OCI-LY1 (cell line): ENCODE results near the gene RNF20.

Source experiments
- H2AFZ ChIP-seq: fragments of 200-600 bp; sonication (generic), shearing (Covaris generic); 2 replicates; pipeline ENCODE4 v1.6.0; 2014; ENCODE audit warnings: antibody characterized with exemption, mild to moderate bottlenecking, low read length
- H3F3A ChIP-seq: fragments of 200-600 bp; sonication (generic), shearing (Covaris generic); 2 replicates; pipeline ENCODE4 v1.6.0; 2014; ENCODE audit warnings: mild to moderate bottlenecking, antibody characterized with exemption, low read length, moderate library complexity; ENCODE audit not compliant: insufficient read depth
- H3K27ac ChIP-seq: fragments of 200-600 bp; sonication (generic); 2 replicates; pipeline ENCODE4 v1.5.1; 2014; ENCODE audit warnings: low read length, mixed run types, mild to moderate bottlenecking, low read depth; ENCODE audit not compliant: poor library complexity, severe bottlenecking
- H3K27me3 ChIP-seq: fragments of 200-600 bp; sonication (generic); 2 replicates; pipeline ENCODE4 v1.6.0; 2014; ENCODE audit warnings: antibody characterized with exemption, mild to moderate bottlenecking, low read length, moderate library complexity; ENCODE audit not compliant: insufficient read depth
- H3K36me3 ChIP-seq: fragments of 200-600 bp; sonication (generic); 2 replicates; pipeline ENCODE4 v1.6.1; 2014; ENCODE audit warnings: mild to moderate bottlenecking, antibody characterized with exemption, low read length, moderate library complexity, mixed read lengths; ENCODE audit not compliant: insufficient read depth
- H3K4me1 ChIP-seq: fragments of 200-600 bp; sonication (generic); 2 replicates; pipeline ENCODE4 v1.5.1; 2014; ENCODE audit warnings: mild to moderate bottlenecking, low read length, moderate library complexity; ENCODE audit not compliant: insufficient read depth, severe bottlenecking
- H3K4me2 ChIP-seq: fragments of 200-600 bp; sonication (generic), shearing (Covaris generic); 2 replicates; pipeline ENCODE4 v1.6.1; 2014; ENCODE audit warnings: low read length
- H3K4me3 ChIP-seq: fragments of 200-600 bp; sonication (generic); 2 replicates; pipeline ENCODE4 v1.5.1; 2014; ENCODE audit warnings: low read length, low read depth, mild to moderate bottlenecking, mixed read lengths; ENCODE audit not compliant: poor library complexity, severe bottlenecking
- H3K79me2 ChIP-seq: fragments of 200-600 bp; shearing (Covaris generic); 2 replicates; pipeline ENCODE4 v1.6.1; 2016; ENCODE audit warnings: mixed run types, low read length, mixed read lengths; ENCODE audit not compliant: insufficient read depth
- H3K9ac ChIP-seq: fragments of 200-600 bp; sonication (generic), shearing (Covaris generic); 2 replicates; pipeline ENCODE4 v1.6.1; 2014; ENCODE audit warnings: mild to moderate bottlenecking, low read length, mixed read lengths
- H3K9me2 ChIP-seq: fragments of 200-600 bp; sonication (generic), shearing (Covaris generic); 2 replicates; pipeline ENCODE4 v1.6.1; 2014; ENCODE audit warnings: low read depth, mild to moderate bottlenecking, low read length, mixed read lengths
- H3K9me3 ChIP-seq: fragments of 200-600 bp; shearing (Covaris generic); 2 replicates; pipeline ENCODE4 v1.6.1; 2014; ENCODE audit warnings: low read length, mixed read lengths
- H4K20me1 ChIP-seq: fragments of 200-600 bp; sonication (generic), shearing (Covaris generic); 2 replicates; pipeline ENCODE4 v1.6.0; 2016; ENCODE audit warnings: mild to moderate bottlenecking, low read length; ENCODE audit not compliant: insufficient read depth
- CTCF ChIP-seq: fragments of 200-600 bp; sonication (generic), shearing (Covaris generic); IDR thresholded peaks from 2 replicates; pipeline ENCODE4 v1.5.1; 2017; ENCODE audit warnings: mild to moderate bottlenecking, antibody characterized with exemption, low read length, moderate library complexity, mixed read lengths
- EZH2 ChIP-seq: fragments of 200-600 bp; sonication (generic), shearing (Covaris generic); IDR thresholded peaks from 2 replicates; pipeline ENCODE4 v1.8.0; 2017; ENCODE audit warnings: borderline replicate concordance, mixed run types, mild to moderate bottlenecking, antibody characterized with exemption, low read length, moderate library complexity, mixed read lengths

The RNF20 gene

GRCh38 chr9:101533334-101534204, at the start of gene RNF20:
Gene RNF20 (plus strand): TSS chr9:101533853. CDS start chr9:101535424, 1,571 bp downstream.
- no peak for TF ChIP-seq CTCF
- TF ChIP-seq EZH2: no peak
- no peaks in the 10 kb centered on the region for H3F3A ChIP-seq
- peaks cover 34% of the 10 kb centered on the region; the same call in 1 of the 2 replicates for H3K36me3 ChIP-seq
- H3K27ac ChIP-seq: peak within 1 kb of the TSS; percentile 80
- H3K9ac ChIP-seq: peak within 1 kb of the TSS; percentile 79
- H3K4me3 ChIP-seq: peak within 1 kb of the TSS; percentile 88
- H4K20me1 ChIP-seq: no peaks in the 10 kb centered on the region
- peak within 1 kb of the TSS; percentile 81 for H3K4me2 ChIP-seq
- H3K79me2 ChIP-seq: peaks cover 7% of the 10 kb centered on the region; the same call in 1 of the 2 replicates
- H2AFZ ChIP-seq: peak within 1 kb of the TSS; percentile 96
- H3K9me3 ChIP-seq: no peaks in the 10 kb centered on the region
- H3K27me3 ChIP-seq: no peaks in the 10 kb centered on the region
- peaks cover 16% of the 10 kb centered on the region for H3K4me1 ChIP-seq
- no peaks in the 10 kb centered on the region for H3K9me2 ChIP-seq

GRCh38 chr9:101484046-101484445, 49.6 kb upstream of the RNF20 start:
- no peaks in the 10 kb centered on the region for H3F3A ChIP-seq
- H3K79me2 ChIP-seq: no peaks in the 10 kb centered on the region

GRCh38 chr9:101485924-101486692, 47.5 kb upstream of the RNF20 start:
- H3K4me3 ChIP-seq: no peak overlapping the region
- H3K27me3 ChIP-seq: no peaks in the 10 kb centered on the region
- H3K9me3 ChIP-seq: no peaks in the 10 kb centered on the region
- no peak overlapping the region for H3K27ac ChIP-seq
- H3K4me1 ChIP-seq: no peaks in the 10 kb centered on the region
- H2AFZ ChIP-seq: no peak overlapping the region
- no peaks in the 10 kb centered on the region for H4K20me1 ChIP-seq
- H3K4me2 ChIP-seq: no peak overlapping the region
- H3K9me2 ChIP-seq: no peaks in the 10 kb centered on the region
- H3K9ac ChIP-seq: no peak overlapping the region
- no peaks in the 10 kb centered on the region for H3F3A ChIP-seq
- no peaks in the 10 kb centered on the region for H3K36me3 ChIP-seq
- no peaks in the 10 kb centered on the region for H3K79me2 ChIP-seq
- TF ChIP-seq EZH2: no peak
- no peak for TF ChIP-seq CTCF

More at GRCh38 chr9:101484046-101484445, 49.6 kb upstream of the RNF20 start:
- H3K9me2 ChIP-seq: no peaks in the 10 kb centered on the region
- no peaks in the 10 kb centered on the region for H3K4me1 ChIP-seq
- no peak overlapping the region for H3K9ac ChIP-seq
- H3K4me3 ChIP-seq: no peak overlapping the region
- H3K27me3 ChIP-seq: no peaks in the 10 kb centered on the region
- no peaks in the 10 kb centered on the region for H3K9me3 ChIP-seq
- no peak overlapping the region for H3K4me2 ChIP-seq
- no peak overlapping the region for H3K27ac ChIP-seq
- TF ChIP-seq CTCF: no peak
- H4K20me1 ChIP-seq: no peaks in the 10 kb centered on the region
- no peaks in the 10 kb centered on the region for H3K36me3 ChIP-seq
- no peak overlapping the region for H2AFZ ChIP-seq
